Thyroid gland (tissue), 4 donors: ENCODE results near the gene SETBP1.

Source experiments
- POLR2A ChIP-seq, 2 donors: fragments of 450-650 bp; IDR thresholded peaks; one replicate each; pipeline ENCODE4 v1.6.1; 2017; ENCODE audit warnings: antibody characterized with exemption in 2 of 2, mild to moderate bottlenecking in 2 of 2, moderate library complexity in 1 of 2
- TF ChIP-seq, protein P1 (sequence below), 6 experiments: fragments of 200-600 bp in 3 of 6; fragments of 450-650 bp in 3 of 6; sonication (generic) in 3 of 6; IDR thresholded peaks; one replicate each; pipeline ENCODE4 v1.5.1; 2016 to 2019; ENCODE audit warnings: antibody characterized with exemption in 6 of 6, mild to moderate bottlenecking in 2 of 6, inconsistent platforms in 1 of 6, moderate library complexity in 1 of 6

DNA sequence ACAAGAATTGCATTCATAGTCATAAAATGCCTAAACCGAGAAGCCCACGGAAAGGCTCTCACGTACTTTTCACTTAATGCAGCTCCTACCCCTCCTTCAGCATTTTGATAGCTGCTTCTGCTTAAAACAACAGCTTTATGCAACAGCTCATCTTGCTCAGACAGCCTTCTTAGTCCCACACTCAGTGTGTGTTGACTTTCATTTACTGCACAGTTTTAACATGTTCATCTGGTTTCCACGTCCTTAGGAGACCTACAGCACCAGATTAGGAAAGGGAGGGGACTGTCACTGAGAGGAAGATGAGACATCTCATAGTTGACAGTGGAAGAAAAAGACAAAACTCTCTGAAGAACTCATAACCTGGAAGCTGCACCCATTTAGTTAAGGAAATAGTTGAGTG is 435.4 kb downstream of the SETBP1 start:
- TF ChIP-seq, protein P1, sequence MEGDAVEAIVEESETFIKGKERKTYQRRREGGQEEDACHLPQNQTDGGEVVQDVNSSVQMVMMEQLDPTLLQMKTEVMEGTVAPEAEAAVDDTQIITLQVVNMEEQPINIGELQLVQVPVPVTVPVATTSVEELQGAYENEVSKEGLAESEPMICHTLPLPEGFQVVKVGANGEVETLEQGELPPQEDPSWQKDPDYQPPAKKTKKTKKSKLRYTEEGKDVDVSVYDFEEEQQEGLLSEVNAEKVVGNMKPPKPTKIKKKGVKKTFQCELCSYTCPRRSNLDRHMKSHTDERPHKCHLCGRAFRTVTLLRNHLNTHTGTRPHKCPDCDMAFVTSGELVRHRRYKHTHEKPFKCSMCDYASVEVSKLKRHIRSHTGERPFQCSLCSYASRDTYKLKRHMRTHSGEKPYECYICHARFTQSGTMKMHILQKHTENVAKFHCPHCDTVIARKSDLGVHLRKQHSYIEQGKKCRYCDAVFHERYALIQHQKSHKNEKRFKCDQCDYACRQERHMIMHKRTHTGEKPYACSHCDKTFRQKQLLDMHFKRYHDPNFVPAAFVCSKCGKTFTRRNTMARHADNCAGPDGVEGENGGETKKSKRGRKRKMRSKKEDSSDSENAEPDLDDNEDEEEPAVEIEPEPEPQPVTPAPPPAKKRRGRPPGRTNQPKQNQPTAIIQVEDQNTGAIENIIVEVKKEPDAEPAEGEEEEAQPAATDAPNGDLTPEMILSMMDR (IDR thresholded peaks at IDR 0.05), result no peak
- TF ChIP-seq POLR2A (IDR thresholded peaks at IDR 0.05), result no peak
